ENCODE data around the gene TMPRSS9.

The TMPRSS9 gene

DNA sequence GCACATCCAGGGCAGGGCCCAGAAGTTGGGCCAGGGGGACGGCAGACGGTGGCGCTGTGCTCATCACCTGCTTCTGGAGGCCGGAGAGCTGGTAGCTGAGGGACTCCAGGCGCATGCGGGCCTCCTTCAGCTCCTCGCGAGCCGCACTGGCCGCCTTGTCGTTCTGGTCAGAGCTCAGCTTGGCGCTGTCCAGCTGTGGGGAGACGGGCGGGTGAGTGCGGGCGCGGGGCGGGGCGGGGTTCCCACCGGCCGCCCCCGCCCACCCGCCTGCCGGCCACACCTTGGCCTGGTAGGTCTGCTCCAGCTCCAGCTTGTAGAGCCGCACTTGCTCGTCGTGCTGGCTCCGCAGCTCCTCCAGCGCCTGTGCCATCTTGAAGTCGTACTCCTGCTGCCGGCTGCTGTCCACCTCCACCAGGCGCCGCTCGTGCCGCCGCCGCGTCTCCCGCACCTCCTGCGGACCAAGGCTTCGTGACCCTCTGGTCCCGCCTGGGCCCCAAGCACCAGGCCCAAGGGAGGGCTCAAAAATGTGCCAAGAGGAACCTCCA lies 74.7 kb downstream of the TMPRSS9 start:
- no peak for DNase-seq (ENCODE audit: low read depth in 2 of 2)

DNA sequence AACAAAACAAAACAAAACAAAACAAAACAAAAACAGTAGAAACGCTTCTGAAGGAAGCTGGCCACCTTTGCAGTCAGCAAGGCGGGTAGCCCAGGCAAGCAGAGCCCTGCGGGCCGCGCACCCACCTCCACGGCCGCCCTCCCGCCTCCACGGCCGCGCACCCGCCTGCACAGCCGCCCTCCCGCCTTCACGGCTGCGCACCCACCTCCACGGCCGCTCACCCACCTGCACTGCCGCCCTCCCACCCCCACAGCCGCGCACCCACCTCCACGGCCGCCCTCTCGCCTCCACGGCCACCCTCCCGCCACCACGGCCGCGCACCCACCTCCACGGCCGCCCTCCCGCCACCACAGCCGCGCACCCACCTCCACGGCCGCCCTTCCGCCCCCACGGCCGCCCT lies 76.3 kb downstream of the TMPRSS9 start:
- no peak for DNase-seq (ENCODE audit: low read depth in 2 of 2)

GRCh38 chr19:2436926-2437325 lies 76.9 kb downstream of the TMPRSS9 start:
- no peak for DNase-seq (ENCODE audit: low read depth in 2 of 2)

DNA sequence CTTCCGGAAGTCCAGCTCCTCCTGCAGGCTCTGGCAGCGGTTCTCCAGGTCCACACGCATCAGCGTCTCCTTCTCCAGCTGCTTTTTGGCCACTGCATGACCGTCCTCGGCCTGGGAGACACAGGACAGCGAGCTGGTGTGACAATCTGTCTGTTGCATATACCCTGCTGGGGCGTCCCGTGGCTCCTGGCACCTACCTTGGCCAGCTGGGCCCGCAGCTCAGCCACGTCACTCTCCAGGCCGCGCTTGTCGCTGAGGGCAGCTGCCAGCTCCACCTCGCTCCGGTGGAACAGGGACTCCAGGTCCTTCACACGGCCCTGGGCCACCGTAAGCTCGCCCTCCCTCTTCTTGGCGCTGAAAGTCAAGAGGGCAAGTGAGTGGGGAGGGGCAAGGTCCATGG lies 78.1 kb downstream of the TMPRSS9 start:
- DNase-seq (ENCODE audit: low read depth in 2 of 2): no peak

GRCh38 chr19:2440515-2440914 lies 80.5 kb downstream of the TMPRSS9 start:
- DNase-seq (ENCODE audit: low read depth in 2 of 2): no peak

- no peak for DNase-seq (ENCODE audit: low read depth in 2 of 2)
Observed at GRCh38 chr19:2441096-2441752, 81.2 kb downstream of the TMPRSS9 start.

- no peak for DNase-seq (ENCODE audit: low read depth in 2 of 2)
Observed at GRCh38 chr19:2443116-2443784, 83.2 kb downstream of the TMPRSS9 start.

DNA sequence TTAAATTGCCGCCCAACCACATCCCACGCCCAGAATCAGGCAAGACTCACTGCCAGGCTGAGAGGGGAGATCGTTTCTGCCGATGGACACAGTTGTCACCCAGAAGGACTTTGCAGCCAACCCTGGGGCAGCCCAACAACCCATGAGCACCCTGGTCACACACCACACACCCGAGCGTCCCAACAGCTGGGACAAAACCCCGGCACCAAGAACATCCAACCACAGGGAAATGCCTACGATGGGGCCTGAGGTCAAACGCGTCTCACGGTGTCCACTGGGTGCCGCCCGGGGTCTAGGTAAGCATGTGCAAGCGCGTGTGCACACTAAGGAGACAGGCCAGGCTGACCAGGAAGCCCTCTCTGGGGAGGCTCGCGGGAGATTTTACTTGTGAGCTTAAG lies 83.7 kb downstream of the TMPRSS9 start:
- DNase-seq (ENCODE audit: low read depth in 2 of 2): no peak

GRCh38 chr19:2444251-2445002 lies 84.4 kb downstream of the TMPRSS9 start:
- DNase-seq (ENCODE audit: low read depth in 2 of 2): no peak

DNA sequence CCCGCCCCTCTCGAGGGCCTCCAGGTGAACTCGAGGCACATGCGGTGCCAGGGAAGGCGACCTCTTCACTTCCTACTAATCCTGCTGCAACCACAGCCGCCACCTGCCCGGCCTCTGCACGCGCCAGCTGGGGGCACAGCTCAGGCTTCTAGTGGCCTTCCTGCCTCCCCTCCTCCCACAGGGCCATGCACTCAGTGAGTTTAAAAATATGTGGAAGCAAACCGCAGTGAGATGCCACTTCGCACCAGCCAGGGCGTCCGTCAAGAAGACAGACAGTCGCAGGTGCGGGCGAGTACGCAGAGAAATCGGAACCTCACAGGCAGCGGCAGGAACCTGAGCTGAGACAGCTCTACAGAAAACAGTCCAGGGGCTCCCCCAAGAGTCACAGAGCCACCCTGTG lies 86.3 kb downstream of the TMPRSS9 start:
- no peak for DNase-seq (ENCODE audit: low read depth in 2 of 2)

GRCh38 chr19:2449019-2449418 lies 89.0 kb downstream of the TMPRSS9 start:
- no peak for DNase-seq (ENCODE audit: low read depth in 2 of 2)

DNA sequence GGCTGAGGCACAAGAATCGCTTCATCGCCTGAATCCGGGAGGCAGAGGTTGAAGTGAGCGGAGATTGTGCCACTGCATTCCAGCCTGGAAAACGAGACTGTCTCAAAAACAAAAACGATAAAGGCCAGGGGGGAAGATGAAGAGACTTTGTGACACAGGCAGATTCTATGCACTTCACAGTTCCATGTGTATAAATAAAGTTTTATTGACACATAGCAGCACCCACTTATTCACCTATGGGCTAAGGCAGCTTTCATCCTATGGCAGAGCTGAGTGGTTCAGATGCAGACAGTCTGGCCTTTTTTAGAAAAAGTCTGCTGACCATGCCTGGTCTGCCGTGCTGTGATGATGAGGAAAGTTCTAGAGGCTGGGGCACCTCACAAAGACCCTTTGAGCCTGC lies 91.1 kb downstream of the TMPRSS9 start:
- no peak for DNase-seq (ENCODE audit: low read depth in 2 of 2)

DNA sequence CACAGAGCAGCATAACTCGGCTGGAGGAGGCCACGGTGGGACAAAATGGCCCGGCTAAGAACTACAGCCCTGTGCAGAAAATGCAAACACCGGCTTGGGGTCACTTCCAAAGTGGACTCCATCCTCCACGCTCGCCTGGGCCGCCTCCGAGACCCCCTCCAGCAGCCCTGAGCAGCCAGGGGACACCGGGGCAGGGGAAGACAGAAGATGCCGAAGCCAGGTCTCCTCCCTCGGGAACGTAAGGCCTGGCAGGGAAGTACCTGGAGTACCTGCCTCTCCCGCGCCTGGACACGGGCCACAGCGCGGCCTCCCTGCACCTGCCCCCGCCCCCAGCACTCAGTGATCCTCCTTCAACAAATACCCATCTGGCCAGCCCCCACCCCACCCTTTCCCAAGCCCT lies 91.7 kb downstream of the TMPRSS9 start:
- DNase-seq (ENCODE audit: low read depth in 2 of 2): no peak

DNA sequence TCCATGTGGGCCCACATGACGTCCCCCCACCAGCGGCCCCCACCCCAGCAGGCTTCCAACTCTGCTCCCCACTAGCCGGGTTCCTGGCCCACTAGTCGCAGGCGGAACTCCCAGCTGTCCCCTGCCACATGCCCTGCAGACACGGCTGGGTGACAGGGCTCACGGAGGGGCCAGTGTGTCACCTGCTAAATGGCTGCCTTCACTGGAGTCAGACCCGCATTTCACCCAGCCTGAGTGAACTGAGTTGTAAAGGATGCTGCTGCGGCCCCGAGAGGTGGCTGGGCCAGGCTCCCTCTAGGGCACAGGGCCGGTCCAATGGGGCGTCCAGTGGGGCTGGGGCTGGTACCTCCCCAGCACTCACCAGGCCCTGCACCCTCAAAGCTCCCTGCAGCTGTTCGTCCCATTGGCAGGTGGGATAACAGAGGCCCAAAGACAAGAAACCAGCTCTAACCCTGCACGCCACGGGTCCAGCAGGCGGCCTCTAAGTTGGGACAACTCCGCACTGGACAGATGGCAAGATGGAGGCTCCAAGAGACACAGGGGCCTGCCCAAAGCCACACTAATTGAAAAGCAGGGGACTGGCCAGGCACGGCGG lies 93.5 kb downstream of the TMPRSS9 start:
- no peak for DNase-seq (ENCODE audit: low read depth in 2 of 2)

- DNase-seq (ENCODE audit: low read depth in 2 of 2): no peak
Observed at GRCh38 chr19:2454199-2454961, 94.3 kb downstream of the TMPRSS9 start.

DNA sequence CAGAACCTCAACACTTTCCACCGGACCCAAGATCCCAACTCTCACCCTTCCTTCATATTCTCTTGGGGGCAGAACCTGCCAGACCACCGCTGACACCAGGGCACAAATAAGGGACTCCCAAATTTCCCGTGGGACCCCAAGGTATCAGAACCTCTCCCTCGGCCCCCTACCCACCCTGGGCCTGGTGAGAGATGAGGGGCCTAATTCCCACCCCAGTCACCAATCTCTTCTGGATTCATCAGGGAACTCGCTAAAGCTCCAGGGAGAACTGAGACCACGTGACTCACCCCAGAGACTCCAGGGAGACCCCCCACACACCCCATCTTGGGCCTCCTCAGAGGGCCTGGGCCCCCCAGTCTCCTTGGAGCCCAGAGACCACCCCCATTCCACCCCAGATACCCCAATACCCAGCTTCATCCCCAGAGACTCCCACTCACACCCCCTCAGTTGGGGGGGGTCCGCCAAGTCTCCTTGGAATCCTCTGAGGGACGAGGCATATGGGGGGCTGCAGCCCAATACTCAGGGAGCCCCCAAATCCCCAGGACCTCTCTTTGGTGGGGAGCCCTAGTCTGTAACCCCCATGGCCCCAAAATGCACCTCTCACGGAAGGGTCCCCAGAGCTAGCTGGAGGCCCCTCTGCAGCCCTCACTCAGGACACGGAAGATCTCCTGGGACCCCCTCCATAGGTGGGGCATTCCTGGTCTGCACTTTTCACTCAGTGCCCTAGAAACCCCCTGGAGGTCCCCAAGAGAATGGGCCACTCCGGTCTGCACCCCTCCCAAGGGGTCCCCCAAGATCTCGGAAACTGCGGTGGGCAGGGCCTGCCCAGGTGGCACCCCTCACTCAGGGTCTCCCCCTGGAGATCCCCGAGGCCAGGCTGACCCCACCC lies 95.1 kb downstream of the TMPRSS9 start:
- no peak for DNase-seq (ENCODE audit: low read depth in 2 of 2)

- peak; percentile 15 to 48 for DNase-seq (ENCODE audit: low read depth in 2 of 2)
Observed at GRCh38 chr19:2455851-2456570, 95.9 kb downstream of the TMPRSS9 start.

- DNase-seq (ENCODE audit: low read depth in 2 of 2): no peak
Observed at GRCh38 chr19:2457394-2458037, 97.5 kb downstream of the TMPRSS9 start.

GRCh38 chr19:2458054-2458453 lies 98.0 kb downstream of the TMPRSS9 start:
- no peak for DNase-seq (ENCODE audit: low read depth in 2 of 2)
